ENCODE results near the gene ZNF839. TPM values are rescaled to one million over a fixed set of nuclear protein-coding genes. Genes with fewer than 3 reads are reported as not detected.

The ZNF839 gene
- total RNA-seq, 4 donors from 2014 or later: 11.9 to 42.1 (median 27.2) TPM

- Histone ChIP-seq H3K27ac (peak overlapping the region; percentile 83 to 90 (median 88)), H3K27me3 (no peaks in the 10 kb centered on the region), H3K4me1 (peaks cover 0 to 17% (median 5%) of the 10 kb centered on the region in 4 donors), H3K4me3 (peak overlapping the region; percentile 64 to 90 (median 82)), H3K36me3 (peaks cover 0 to 6% (median 0%) of the 10 kb centered on the region in 3 donors), H3K9me3 (no peaks in the 10 kb centered on the region)
- no peak for TF ChIP-seq POLR2A (IDR thresholded peaks at IDR 0.05)
- TF ChIP-seq, protein P1, sequence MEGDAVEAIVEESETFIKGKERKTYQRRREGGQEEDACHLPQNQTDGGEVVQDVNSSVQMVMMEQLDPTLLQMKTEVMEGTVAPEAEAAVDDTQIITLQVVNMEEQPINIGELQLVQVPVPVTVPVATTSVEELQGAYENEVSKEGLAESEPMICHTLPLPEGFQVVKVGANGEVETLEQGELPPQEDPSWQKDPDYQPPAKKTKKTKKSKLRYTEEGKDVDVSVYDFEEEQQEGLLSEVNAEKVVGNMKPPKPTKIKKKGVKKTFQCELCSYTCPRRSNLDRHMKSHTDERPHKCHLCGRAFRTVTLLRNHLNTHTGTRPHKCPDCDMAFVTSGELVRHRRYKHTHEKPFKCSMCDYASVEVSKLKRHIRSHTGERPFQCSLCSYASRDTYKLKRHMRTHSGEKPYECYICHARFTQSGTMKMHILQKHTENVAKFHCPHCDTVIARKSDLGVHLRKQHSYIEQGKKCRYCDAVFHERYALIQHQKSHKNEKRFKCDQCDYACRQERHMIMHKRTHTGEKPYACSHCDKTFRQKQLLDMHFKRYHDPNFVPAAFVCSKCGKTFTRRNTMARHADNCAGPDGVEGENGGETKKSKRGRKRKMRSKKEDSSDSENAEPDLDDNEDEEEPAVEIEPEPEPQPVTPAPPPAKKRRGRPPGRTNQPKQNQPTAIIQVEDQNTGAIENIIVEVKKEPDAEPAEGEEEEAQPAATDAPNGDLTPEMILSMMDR (IDR thresholded peaks at IDR 0.05): no peak
- DNase-seq: peak in 2 of 3 donors; percentile 32 to 62
Observed at GRCh38 chr14:102363182-102363943, 43.8 kb downstream of the ZNF839 start.

GRCh38 chr14:102370305-102370809 lies 50.8 kb downstream of the ZNF839 start:
- Histone ChIP-seq H3K4me1 (no peaks in the 10 kb centered on the region), H3K4me3 (no peak overlapping the region), H3K27ac (peak overlapping the region in 1 of 4 donors; percentile 1), H3K36me3 (no peaks in the 10 kb centered on the region), H3K27me3 (no peaks in the 10 kb centered on the region), H3K9me3 (no peaks in the 10 kb centered on the region)
- no peak for DNase-seq
- TF ChIP-seq, protein P1 (IDR thresholded peaks at IDR 0.05): no peak
- TF ChIP-seq POLR2A (IDR thresholded peaks at IDR 0.05): no peak

DNA sequence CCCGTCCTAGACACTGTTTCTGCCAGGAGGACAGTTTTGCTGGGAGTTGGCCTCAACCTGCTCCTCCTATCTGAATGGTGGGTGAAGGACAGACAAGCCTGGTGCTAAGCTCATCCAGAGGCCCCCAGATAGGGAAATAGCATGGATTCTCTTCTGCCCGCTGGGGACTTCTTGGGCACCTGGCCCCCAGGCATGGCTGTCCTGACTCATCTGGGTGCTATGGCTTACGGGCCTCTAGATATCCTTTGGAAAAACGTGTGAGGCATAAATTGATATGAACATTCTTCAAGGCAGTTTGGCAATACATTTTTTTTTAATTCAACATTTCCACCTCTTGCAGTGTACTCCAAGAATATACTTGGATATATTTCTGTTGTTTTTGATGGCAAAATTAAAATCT lies 51.8 kb downstream of the ZNF839 start:
- no peak for DNase-seq
- H3K9me3 ChIP-seq: no peaks in the 10 kb centered on the region
- no peak for TF ChIP-seq POLR2A (IDR thresholded peaks at IDR 0.05)
- TF ChIP-seq, protein P1 (IDR thresholded peaks at IDR 0.05): no peak
- no peaks in the 10 kb centered on the region for H3K4me1 ChIP-seq
- no peaks in the 10 kb centered on the region for H3K36me3 ChIP-seq
- H3K27me3 ChIP-seq: no peaks in the 10 kb centered on the region
- no peak overlapping the region for H3K27ac ChIP-seq
- H3K4me3 ChIP-seq: no peak overlapping the region

DNA sequence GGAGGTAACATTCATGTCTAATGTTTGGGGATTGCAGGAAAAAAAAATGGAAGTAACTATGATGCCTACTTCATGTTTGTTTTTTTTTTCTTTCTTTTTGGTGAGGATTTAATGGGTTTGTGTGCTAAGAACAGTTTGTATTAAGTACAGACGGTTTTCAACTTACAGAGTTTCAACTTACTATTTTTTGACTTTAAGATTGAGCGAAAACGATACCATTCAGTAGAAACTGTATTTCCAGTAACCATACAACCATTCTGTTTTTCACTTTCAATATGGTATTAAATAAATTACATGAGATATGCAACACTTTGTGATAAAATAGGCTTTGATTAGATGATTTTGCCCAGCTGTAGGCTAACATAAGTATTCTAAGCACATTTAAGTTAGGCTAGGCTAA lies 53.6 kb downstream of the ZNF839 start:
- Histone ChIP-seq H3K4me1 (no peaks in the 10 kb centered on the region), H3K4me3 (no peak overlapping the region), H3K27ac (no peak overlapping the region), H3K36me3 (peaks cover 0 to 13% (median 0%) of the 10 kb centered on the region in 3 donors), H3K9me3 (no peaks in the 10 kb centered on the region), H3K27me3 (no peaks in the 10 kb centered on the region)
- TF ChIP-seq, protein P1 (IDR thresholded peaks at IDR 0.05): no peak
- DNase-seq: no peak

DNA sequence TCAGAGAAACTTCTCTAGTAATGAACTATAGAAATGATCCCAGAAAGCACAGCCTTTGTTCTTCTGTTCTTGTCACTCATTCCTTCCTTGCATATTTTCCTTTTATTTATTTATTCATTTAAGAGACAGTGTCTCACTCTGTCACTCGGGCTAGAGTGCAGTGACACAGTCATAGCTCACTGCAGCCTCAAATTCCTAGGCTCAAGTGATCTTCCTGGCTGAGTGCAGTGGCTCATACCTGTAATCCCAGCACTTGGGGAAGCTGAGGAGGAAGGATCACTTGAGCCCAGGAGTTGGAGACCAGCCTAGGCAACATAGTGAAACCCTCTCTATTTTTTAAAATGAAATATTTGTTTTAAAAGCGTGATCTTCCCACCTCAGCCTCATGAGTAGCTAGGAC lies 54.7 kb downstream of the ZNF839 start:
- DNase-seq: no peak
- Histone ChIP-seq H3K36me3 (peaks cover 0 to 13% (median 0%) of the 10 kb centered on the region in 3 donors), H3K4me1 (no peaks in the 10 kb centered on the region), H3K9me3 (no peaks in the 10 kb centered on the region), H3K4me3 (no peak overlapping the region), H3K27me3 (no peaks in the 10 kb centered on the region), H3K27ac (no peak overlapping the region)
- TF ChIP-seq, protein P1 (IDR thresholded peaks at IDR 0.05): no peak

Data from Peyer's patch (tissue), 4 donors.